Activated naive CD4-positive, alpha-beta T cell treated with anti-CD3 and anti-CD28 coated beads for 36 hours (primary cell): ENCODE results near the gene TDRD3. TPM values are rescaled to one million over a fixed set of nuclear protein-coding genes. Genes with fewer than 3 reads are reported as not detected.

Experiments
- CTCF ChIA-PET: fragments of 350-600 bp; sonication (Branson Sonifier 250); formaldehyde crosslinking; loops from one replicate; lab custom pipeline; 2021; ENCODE audit warnings: antibody characterized with exemption; lab: Charles Lee
- DNase-seq: peaks from one replicate; pipeline ENCODE4 v3.0.0-alpha.2; 2020
- H3K27ac Mint-ChIP-seq: one replicate; pipeline ENCODE4 v1.8.0; 2021; ENCODE audit warnings: mild to moderate bottlenecking, mixed read lengths
- H3K27me3 Mint-ChIP-seq: one replicate; pipeline ENCODE4 v1.8.0; 2021; ENCODE audit warnings: low read depth, mixed read lengths
- H3K36me3 Mint-ChIP-seq: one replicate; pipeline ENCODE4 v1.8.0; 2021; ENCODE audit warnings: low read depth, mixed read lengths
- H3K4me1 Mint-ChIP-seq: one replicate; pipeline ENCODE4 v1.8.0; 2021; ENCODE audit warnings: low read depth, mixed read lengths
- H3K4me3 Mint-ChIP-seq: one replicate; pipeline ENCODE4 v1.8.0; 2021; ENCODE audit warnings: mild to moderate bottlenecking, moderate library complexity, mixed read lengths
- H3K9me3 Mint-ChIP-seq: one replicate; pipeline ENCODE4 v1.8.0; 2021; ENCODE audit warnings: mixed read lengths
- intact Hi-C: fragments of 100-400 bp; cut with micrococcal nuclease; formaldehyde crosslinking; loops from one replicate; pipeline ENCODE4 v1.15.1; 2023
- total RNA-seq, 2 experiments: library from RNA; stranded (reverse); gene quantifications; one replicate each; pipeline ENCODE4 v1.2.3, GENCODE V29; 2021

Gene TDRD3
- total RNA-seq, 2 experiments from 2014 or later: 13.5 to 14.2 TPM

- no peak overlapping the region for H3K4me3 Mint-ChIP-seq
- CTCF ChIA-PET: interaction anchor here (0.7 to 1.3 kb wide), 2 partner anchors 23 to 779 kb away, joined by 3 read pairs; no protein-coding TSS in a partner anchor
- peaks cover 61% of the 10 kb centered on the region for H3K36me3 Mint-ChIP-seq
- DNase-seq: peak; percentile 29
- H3K27ac Mint-ChIP-seq: peak overlapping the region; percentile 60
- H3K27me3 Mint-ChIP-seq: no peaks in the 10 kb centered on the region
- peaks cover 4% of the 10 kb centered on the region for H3K9me3 Mint-ChIP-seq
- intact Hi-C loops: no loop called here
- H3K4me1 Mint-ChIP-seq: peaks cover 6% of the 10 kb centered on the region
These were observed 85.0 kb downstream of the TDRD3 start for GRCh38 chr13:60482012-60482411.

- Mint-ChIP-seq H3K27me3 (no peaks in the 10 kb centered on the region), H3K4me1 (peaks cover 6% of the 10 kb centered on the region), H3K36me3 (peaks cover 59% of the 10 kb centered on the region), H3K9me3 (peaks cover 6% of the 10 kb centered on the region), H3K4me3 (no peak overlapping the region), H3K27ac (no peak overlapping the region)
- intact Hi-C loops: no loop called here
- no peak for DNase-seq
- CTCF ChIA-PET: no interaction called here
These were observed 87.8 kb downstream of the TDRD3 start for GRCh38 chr13:60484865-60485264.

DNA sequence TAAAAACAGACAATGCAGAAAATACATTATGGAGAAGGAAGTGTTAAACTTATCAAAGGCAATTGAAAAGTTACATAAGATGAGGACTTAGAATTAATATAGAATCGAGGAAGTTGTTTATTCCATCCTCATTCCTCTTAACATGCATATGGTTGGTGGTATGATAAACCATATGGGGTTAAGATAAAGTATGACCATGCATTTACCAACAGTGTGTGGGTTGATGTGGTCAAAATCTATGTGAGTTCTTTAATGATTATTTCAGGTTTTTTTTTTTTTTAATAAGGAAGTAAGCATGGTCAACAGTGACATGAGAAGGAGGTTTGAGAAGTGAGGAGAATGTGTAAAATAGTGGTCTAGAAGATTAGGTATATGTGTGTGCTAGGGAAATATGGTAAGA is 94.5 kb downstream of the TDRD3 start:
- no peak overlapping the region for H3K4me3 Mint-ChIP-seq
- no peaks in the 10 kb centered on the region for H3K4me1 Mint-ChIP-seq
- no peaks in the 10 kb centered on the region for H3K27me3 Mint-ChIP-seq
- no peak for DNase-seq
- peaks cover 60% of the 10 kb centered on the region for H3K36me3 Mint-ChIP-seq
- H3K9me3 Mint-ChIP-seq: peaks cover 5% of the 10 kb centered on the region
- intact Hi-C loops: no loop called here
- no peak overlapping the region for H3K27ac Mint-ChIP-seq
- CTCF ChIA-PET: no interaction called here

DNA sequence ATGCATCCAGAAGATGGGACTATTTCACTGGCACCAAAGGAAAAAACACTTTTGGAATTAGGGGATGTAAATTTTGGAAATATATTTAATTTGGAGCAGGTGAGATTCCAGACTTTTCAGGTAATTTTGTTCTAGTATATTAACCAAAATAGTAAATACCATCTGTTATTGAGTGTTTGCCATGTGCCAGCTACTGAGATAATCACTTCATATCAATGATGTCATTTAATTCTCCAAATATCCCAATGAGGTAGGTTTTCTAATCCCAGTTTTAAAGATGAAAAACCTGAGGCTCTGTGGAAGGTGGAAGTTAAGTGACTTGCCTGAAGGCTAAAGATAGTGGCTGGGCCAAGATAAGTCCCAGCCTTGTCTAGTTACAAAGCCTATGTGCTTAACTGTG is 95.2 kb downstream of the TDRD3 start:
- Mint-ChIP-seq H3K36me3 (peaks cover 63% of the 10 kb centered on the region), H3K27ac (no peak overlapping the region), H3K9me3 (peaks cover 8% of the 10 kb centered on the region), H3K4me1 (no peaks in the 10 kb centered on the region), H3K4me3 (no peak overlapping the region), H3K27me3 (no peaks in the 10 kb centered on the region)
- CTCF ChIA-PET: no interaction called here
- DNase-seq: no peak
- intact Hi-C loops: no loop called here

- intact Hi-C loops: no loop called here
- Mint-ChIP-seq H3K4me3 (no peak overlapping the region), H3K36me3 (peaks cover 68% of the 10 kb centered on the region), H3K27ac (no peak overlapping the region), H3K27me3 (no peaks in the 10 kb centered on the region), H3K9me3 (peaks cover 3% of the 10 kb centered on the region), H3K4me1 (no peaks in the 10 kb centered on the region)
- CTCF ChIA-PET: no interaction called here
- DNase-seq: no peak
These were observed 97.3 kb downstream of the TDRD3 start for GRCh38 chr13:60494296-60494695.

DNA sequence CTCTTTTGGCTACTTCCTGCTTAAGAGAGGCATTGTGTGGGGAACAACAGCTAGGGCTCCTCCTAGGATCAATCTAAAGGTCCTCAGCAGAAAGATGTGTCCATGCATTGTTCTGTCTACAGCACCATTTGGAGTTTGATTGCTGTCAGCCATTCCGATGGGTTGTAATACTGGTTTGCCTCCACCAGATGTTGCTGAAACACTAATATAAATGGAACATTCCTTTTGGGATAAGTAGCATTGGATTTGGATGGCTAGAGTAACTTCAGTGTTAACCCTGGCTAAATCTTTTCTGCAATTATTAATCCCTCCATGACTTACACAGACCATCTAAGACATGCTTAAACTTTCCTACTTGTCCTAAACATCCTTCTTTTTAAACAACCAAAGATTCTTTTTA is 104.2 kb downstream of the TDRD3 start:
- no peak overlapping the region for H3K4me3 Mint-ChIP-seq
- H3K9me3 Mint-ChIP-seq: peaks cover 18% of the 10 kb centered on the region
- no peak overlapping the region for H3K27ac Mint-ChIP-seq
- H3K4me1 Mint-ChIP-seq: no peaks in the 10 kb centered on the region
- intact Hi-C loops: no loop called here
- peaks cover 78% of the 10 kb centered on the region for H3K36me3 Mint-ChIP-seq
- H3K27me3 Mint-ChIP-seq: no peaks in the 10 kb centered on the region
- CTCF ChIA-PET: no interaction called here
- no peak for DNase-seq

DNA sequence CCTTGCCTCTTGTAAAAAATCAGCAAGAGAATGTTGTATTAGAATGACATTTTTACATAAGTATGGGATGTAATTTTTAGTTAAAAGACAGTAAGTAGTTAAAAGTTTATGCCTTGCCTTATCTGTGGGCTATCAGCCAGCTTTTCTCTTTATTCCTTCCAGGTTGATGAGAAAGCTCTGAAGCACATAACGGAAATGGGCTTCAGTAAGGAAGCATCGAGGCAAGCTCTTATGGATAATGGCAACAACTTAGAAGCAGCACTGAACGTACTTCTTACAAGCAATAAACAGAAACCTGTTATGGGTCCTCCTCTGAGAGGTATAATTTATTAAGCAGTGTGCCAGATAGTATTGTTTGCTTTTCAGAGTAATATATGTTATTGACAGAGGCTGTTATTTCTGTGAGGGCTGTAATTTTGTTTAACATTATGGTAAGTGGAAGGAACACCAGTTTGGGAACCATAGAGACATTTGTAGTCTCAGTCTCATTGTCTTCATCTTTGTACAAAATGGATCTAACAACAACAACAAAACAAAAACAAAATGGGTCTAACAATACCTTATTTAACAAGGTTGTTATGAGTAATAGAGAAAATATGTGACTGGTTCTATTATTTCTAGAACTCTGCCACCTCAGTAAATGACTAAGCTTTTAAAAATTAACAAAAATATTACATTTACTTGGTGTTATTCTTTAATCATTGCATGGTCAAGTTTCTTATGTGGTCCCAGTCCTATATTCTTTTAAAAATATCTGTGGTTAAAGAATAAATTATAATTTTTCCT is 112.8 kb downstream of the TDRD3 start:
- H3K36me3 Mint-ChIP-seq: peaks cover 60% of the 10 kb centered on the region
- no peaks in the 10 kb centered on the region for H3K27me3 Mint-ChIP-seq
- H3K9me3 Mint-ChIP-seq: no peaks in the 10 kb centered on the region
- DNase-seq: no peak
- H3K4me1 Mint-ChIP-seq: no peaks in the 10 kb centered on the region
- no peak overlapping the region for H3K4me3 Mint-ChIP-seq
- CTCF ChIA-PET: no interaction called here
- intact Hi-C loops: no loop called here
- H3K27ac Mint-ChIP-seq: no peak overlapping the region

GRCh38 chr13:60511637-60512036 is 114.6 kb downstream of the TDRD3 start:
- H3K27me3 Mint-ChIP-seq: no peaks in the 10 kb centered on the region
- H3K27ac Mint-ChIP-seq: no peak overlapping the region
- H3K4me1 Mint-ChIP-seq: no peaks in the 10 kb centered on the region
- intact Hi-C loops: no loop called here
- CTCF ChIA-PET: no interaction called here
- no peak overlapping the region for H3K4me3 Mint-ChIP-seq
- DNase-seq: no peak
- H3K9me3 Mint-ChIP-seq: no peaks in the 10 kb centered on the region
- H3K36me3 Mint-ChIP-seq: peaks cover 58% of the 10 kb centered on the region

DNA sequence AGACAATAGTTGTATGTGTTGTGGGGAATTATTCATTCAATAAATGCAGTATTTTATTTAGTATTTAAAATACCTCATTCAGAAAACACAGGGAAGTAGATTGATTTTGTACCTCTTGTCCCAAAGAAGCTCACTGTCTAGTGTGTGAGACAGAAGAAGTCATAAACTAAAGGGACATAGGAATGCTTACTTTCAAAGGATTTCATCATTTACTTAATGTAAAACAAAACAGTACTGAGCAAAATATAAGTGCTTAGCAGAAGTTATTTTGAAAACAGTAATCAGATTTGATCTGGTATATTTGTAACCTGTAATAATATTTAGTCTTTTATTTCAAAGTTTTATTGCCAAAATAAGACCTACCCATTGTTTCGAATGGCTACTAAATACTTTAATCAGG is 117.9 kb downstream of the TDRD3 start:
- Mint-ChIP-seq H3K4me1 (no peaks in the 10 kb centered on the region), H3K27me3 (no peaks in the 10 kb centered on the region), H3K9me3 (no peaks in the 10 kb centered on the region), H3K36me3 (peaks cover 46% of the 10 kb centered on the region), H3K4me3 (no peak overlapping the region), H3K27ac (no peak overlapping the region)
- CTCF ChIA-PET: no interaction called here
- intact Hi-C loops: no loop called here
- DNase-seq: no peak

- intact Hi-C loops: no loop called here
- Mint-ChIP-seq H3K9me3 (no peaks in the 10 kb centered on the region), H3K27ac (no peak overlapping the region), H3K27me3 (no peaks in the 10 kb centered on the region), H3K4me1 (no peaks in the 10 kb centered on the region), H3K4me3 (no peak overlapping the region), H3K36me3 (peaks cover 18% of the 10 kb centered on the region)
- DNase-seq: no peak
- CTCF ChIA-PET: no interaction called here
These were observed 122.5 kb downstream of the TDRD3 start for GRCh38 chr13:60519496-60519895.

- Mint-ChIP-seq H3K4me3 (no peak overlapping the region), H3K4me1 (no peaks in the 10 kb centered on the region), H3K36me3 (peaks cover 12% of the 10 kb centered on the region), H3K27me3 (no peaks in the 10 kb centered on the region), H3K27ac (no peak overlapping the region), H3K9me3 (no peaks in the 10 kb centered on the region)
- CTCF ChIA-PET: interaction anchor here (0.5 kb wide), 1 partner anchor 510 kb away, joined by 3 read pairs; no protein-coding TSS in a partner anchor
- no peak for DNase-seq
- intact Hi-C loops: no loop called here
These were observed 124.0 kb downstream of the TDRD3 start for GRCh38 chr13:60520902-60521569.

DNA sequence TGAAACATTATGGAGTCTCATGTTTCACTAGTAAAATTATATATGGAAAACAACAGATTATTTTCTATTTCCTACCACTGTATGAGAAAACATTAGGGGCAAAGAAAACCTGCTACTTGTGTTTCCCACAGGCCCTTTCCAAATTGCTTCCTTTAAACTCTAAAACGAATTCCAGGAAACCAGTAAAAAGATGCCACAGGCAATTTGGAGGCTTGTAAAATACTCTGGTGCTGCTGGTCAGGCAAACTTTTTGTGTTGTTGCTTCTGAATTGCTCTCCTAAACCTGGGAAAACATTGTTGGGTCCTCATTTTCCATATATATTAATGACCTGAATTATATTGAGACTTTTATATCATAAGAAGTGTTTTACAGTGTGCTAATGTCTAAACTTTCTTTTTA is 141.5 kb downstream of the TDRD3 start:
- CTCF ChIA-PET: no interaction called here

DNA sequence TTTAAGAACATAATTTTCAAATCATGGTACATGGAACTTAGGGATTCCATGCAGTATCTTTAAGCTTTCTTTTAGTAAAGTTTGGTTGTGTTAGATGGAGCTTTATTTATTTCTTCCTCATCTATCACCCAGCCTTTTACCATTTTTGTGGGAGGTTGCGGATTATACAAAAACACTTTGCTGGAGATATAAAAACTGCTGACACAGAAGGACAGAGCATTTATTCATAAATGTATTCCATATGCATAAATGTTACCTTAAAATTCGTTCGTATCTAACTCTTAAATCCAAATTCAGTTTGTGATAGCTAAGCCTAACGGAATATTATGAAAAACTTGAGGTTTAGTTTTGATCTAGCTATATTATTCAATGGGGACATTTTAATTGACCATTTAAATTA is 143.3 kb downstream of the TDRD3 start:
- Mint-ChIP-seq H3K4me1 (no peaks in the 10 kb centered on the region), H3K36me3 (peaks cover 13% of the 10 kb centered on the region), H3K27ac (no peak overlapping the region), H3K4me3 (no peak overlapping the region), H3K9me3 (no peaks in the 10 kb centered on the region), H3K27me3 (no peaks in the 10 kb centered on the region)
- no peak for DNase-seq
- CTCF ChIA-PET: no interaction called here
- intact Hi-C loops: no loop called here

More for the DNA sequence above, 141.5 kb downstream of the TDRD3 start:
- Mint-ChIP-seq H3K27ac (no peak overlapping the region), H3K27me3 (no peaks in the 10 kb centered on the region), H3K36me3 (peaks cover 13% of the 10 kb centered on the region), H3K9me3 (no peaks in the 10 kb centered on the region), H3K4me1 (no peaks in the 10 kb centered on the region), H3K4me3 (no peak overlapping the region)
- intact Hi-C loops: no loop called here
- DNase-seq: no peak
